Neural progenitor cell (in vitro differentiated cells): ENCODE data around the gene IDH3B. TPM values are rescaled to one million over a fixed set of nuclear protein-coding genes. Genes with fewer than 3 reads are reported as not detected.
"Not testable (repeated sequence)": the region's sequence is repeated elsewhere in the genome, so short reads cannot be mapped to it uniquely, and the experiment has no call there.

Source experiments
- DNase-seq: peaks from one replicate; pipeline ENCODE4 v3.0.0-alpha.2; 2016; ENCODE audit warnings: low spot score
- H2AFZ ChIP-seq: fragments of 200-600 bp; sonication (generic); replicated peaks from 2 replicates; pipeline ENCODE4 v1.6.1; 2016; ENCODE audit warnings: antibody characterized with exemption
- H3F3A ChIP-seq: fragments of 200-600 bp; sonication (generic); 2 replicates; pipeline ENCODE4 v1.6.1; 2016; ENCODE audit warnings: antibody characterized with exemption, low read depth
- H3K27ac ChIP-seq: fragments of 200-600 bp; sonication (generic); 2 replicates; pipeline ENCODE4 v1.5.1; 2016; ENCODE audit warnings: mild to moderate bottlenecking
- H3K27me3 ChIP-seq: fragments of 200-600 bp; sonication (generic); 2 replicates; pipeline ENCODE4 v1.6.1; 2016; ENCODE audit warnings: mild to moderate bottlenecking, moderate library complexity
- H3K36me3 ChIP-seq: fragments of 200-600 bp; sonication (generic); 2 replicates; pipeline ENCODE4 v1.5.1; 2016
- H3K4me1 ChIP-seq: fragments of 200-600 bp; sonication (generic); 2 replicates; pipeline ENCODE4 v1.6.1; 2016; ENCODE audit warnings: mixed run types
- H3K4me2 ChIP-seq: fragments of 200-600 bp; sonication (generic); 2 replicates; pipeline ENCODE4 v1.6.1; 2016
- H3K4me3 ChIP-seq: fragments of 200-600 bp; sonication (generic); 2 replicates; pipeline ENCODE4 v1.5.1; 2016
- H3K79me2 ChIP-seq: fragments of 200-600 bp; sonication (generic); 2 replicates; pipeline ENCODE4 v1.6.1; 2016; ENCODE audit warnings: low read depth
- H3K9ac ChIP-seq: fragments of 200-600 bp; sonication (generic); 2 replicates; pipeline ENCODE4 v1.6.1; 2016
- H3K9me3 ChIP-seq: fragments of 200-600 bp; sonication (generic); 2 replicates; pipeline ENCODE4 v1.5.1; 2016; ENCODE audit warnings: low read depth
- H4K20me1 ChIP-seq: fragments of 200-600 bp; sonication (generic); 2 replicates; pipeline ENCODE4 v1.6.1; 2016; ENCODE audit warnings: low read depth
- H3K27ac Mint-ChIP-seq: 3 replicates; pipeline ENCODE4 v1.8.0; 2021; ENCODE audit warnings: mixed read lengths
- H3K27me3 Mint-ChIP-seq: 2 replicates; pipeline ENCODE4 v1.8.0; 2022; ENCODE audit warnings: low read depth, mild to moderate bottlenecking, inconsistent platforms, moderate library complexity, mixed read lengths; ENCODE audit not compliant: insufficient read depth
- H3K36me3 Mint-ChIP-seq: 3 replicates; pipeline ENCODE4 v1.8.0; 2021; ENCODE audit warnings: mixed read lengths
- H3K4me1 Mint-ChIP-seq: 3 replicates; pipeline ENCODE4 v1.8.0; 2021; ENCODE audit warnings: mixed read lengths
- H3K4me3 Mint-ChIP-seq: 3 replicates; pipeline ENCODE4 v1.8.0; 2021; ENCODE audit warnings: mild to moderate bottlenecking, moderate library complexity, mixed read lengths
- H3K9me3 Mint-ChIP-seq: 3 replicates; pipeline ENCODE4 v1.8.0; 2020; ENCODE audit warnings: mixed read lengths
- EZH2 ChIP-seq: fragments of 200-600 bp; sonication (generic); IDR thresholded peaks from 2 replicates; pipeline ENCODE4 v1.6.1; 2017; ENCODE audit warnings: antibody characterized with exemption, mild to moderate bottlenecking, moderate library complexity
- EZH2phosphoT487 ChIP-seq: fragments of 200-600 bp; sonication (generic); IDR thresholded peaks from 2 replicates; pipeline ENCODE4 v1.6.1; 2017; ENCODE audit warnings: antibody characterized with exemption
- total RNA-seq: library from RNA; depleted of rRNA; stranded (reverse); fragments of >200 nt; gene quantifications from 2 replicates; pipeline ENCODE4 v1.2.3, GENCODE V29; 2015; ENCODE audit warnings: low replicate concordance
- TF ChIP-seq, protein P1 (sequence below): fragments of 200-600 bp; sonication (generic); IDR thresholded peaks from 2 replicates; pipeline ENCODE4 v1.5.1; 2017; ENCODE audit warnings: antibody characterized with exemption, mild to moderate bottlenecking

IDH3B gene
- total RNA-seq, 1 donor from 2014 or later = 94.3 TPM

DNA sequence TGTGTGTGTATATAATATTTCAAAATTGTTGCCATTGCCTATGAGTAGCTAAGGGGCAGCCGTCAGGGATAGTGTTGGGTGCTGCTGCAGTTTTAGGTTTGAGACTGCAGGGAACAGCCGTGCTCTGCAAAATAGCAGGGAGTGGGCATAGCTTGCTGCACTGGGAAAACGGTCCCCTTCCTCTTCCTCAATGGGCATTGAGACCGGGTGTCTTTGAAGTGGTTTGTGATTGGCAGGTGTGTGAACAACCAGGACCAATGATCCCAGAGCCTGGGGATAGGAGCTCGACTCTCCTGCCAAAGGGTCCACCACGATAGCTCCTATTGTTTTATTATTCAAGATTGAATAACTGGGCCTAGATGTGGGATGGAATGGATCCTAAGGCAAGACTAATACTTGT, 23.5 kb upstream of the IDH3B start:
- Histone ChIP-seq H3K36me3 (no peaks in the 10 kb centered on the region), H3K4me3 (no peak overlapping the region), H3K27me3 (peaks cover 98% of the 10 kb centered on the region), H3K79me2 (no peaks in the 10 kb centered on the region), H3F3A (peaks cover 6% of the 10 kb centered on the region), H4K20me1 (peaks cover 16% of the 10 kb centered on the region), H3K4me1 (no peaks in the 10 kb centered on the region), H3K9me3 (no peaks in the 10 kb centered on the region), H3K4me2 (no peak overlapping the region), H3K9ac (no peak overlapping the region), H2AFZ (no peak overlapping the region), H3K27ac (no peak overlapping the region)
- H3K36me3 Mint-ChIP-seq = peaks cover 4% of the 10 kb centered on the region
- H3K4me3 Mint-ChIP-seq = peak overlapping the region; percentile 38
- H3K9me3 Mint-ChIP-seq = peaks cover 3% of the 10 kb centered on the region
- TF ChIP-seq EZH2 (no peak), EZH2phosphoT487 (no peak)
- TF ChIP-seq, protein P1, sequence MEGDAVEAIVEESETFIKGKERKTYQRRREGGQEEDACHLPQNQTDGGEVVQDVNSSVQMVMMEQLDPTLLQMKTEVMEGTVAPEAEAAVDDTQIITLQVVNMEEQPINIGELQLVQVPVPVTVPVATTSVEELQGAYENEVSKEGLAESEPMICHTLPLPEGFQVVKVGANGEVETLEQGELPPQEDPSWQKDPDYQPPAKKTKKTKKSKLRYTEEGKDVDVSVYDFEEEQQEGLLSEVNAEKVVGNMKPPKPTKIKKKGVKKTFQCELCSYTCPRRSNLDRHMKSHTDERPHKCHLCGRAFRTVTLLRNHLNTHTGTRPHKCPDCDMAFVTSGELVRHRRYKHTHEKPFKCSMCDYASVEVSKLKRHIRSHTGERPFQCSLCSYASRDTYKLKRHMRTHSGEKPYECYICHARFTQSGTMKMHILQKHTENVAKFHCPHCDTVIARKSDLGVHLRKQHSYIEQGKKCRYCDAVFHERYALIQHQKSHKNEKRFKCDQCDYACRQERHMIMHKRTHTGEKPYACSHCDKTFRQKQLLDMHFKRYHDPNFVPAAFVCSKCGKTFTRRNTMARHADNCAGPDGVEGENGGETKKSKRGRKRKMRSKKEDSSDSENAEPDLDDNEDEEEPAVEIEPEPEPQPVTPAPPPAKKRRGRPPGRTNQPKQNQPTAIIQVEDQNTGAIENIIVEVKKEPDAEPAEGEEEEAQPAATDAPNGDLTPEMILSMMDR = no peak
- DNase-seq = no peak
- peaks cover 17% of the 10 kb centered on the region for H3K4me1 Mint-ChIP-seq
- H3K27ac Mint-ChIP-seq = no peak overlapping the region
- H3K27me3 Mint-ChIP-seq = peaks cover 39% of the 10 kb centered on the region

DNA sequence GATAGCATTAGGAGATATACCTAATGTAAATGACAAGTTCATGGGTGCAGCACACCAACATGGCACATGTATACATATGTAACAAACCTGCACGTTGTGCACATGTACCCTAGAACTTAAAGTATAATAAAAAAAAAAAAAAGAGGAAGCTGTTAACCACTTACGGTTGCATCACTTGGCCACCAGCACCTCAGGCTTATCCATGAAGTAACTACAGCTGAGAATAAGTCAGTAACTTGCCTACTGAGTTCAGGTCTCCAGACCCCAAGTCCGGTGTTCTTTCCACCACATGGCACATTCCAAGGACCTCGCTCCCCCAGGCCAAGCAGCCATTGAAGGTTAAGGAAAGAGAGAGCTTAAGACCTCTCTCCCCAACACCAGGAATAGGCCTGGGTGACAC, 20.8 kb upstream of the IDH3B start:
- H3F3A ChIP-seq, H3K4me3 ChIP-seq, DNase-seq, H3K36me3 ChIP-seq, H3K9ac ChIP-seq, H3K9me3 ChIP-seq, H3K36me3 Mint-ChIP-seq, H3K79me2 ChIP-seq, H3K27ac Mint-ChIP-seq, H3K4me3 Mint-ChIP-seq, H4K20me1 ChIP-seq, H3K4me1 Mint-ChIP-seq, H3K4me1 ChIP-seq, H3K4me2 ChIP-seq, H2AFZ ChIP-seq, H3K27ac ChIP-seq, H3K9me3 Mint-ChIP-seq: not testable (repeated sequence)
- H3K27me3 Mint-ChIP-seq = peaks cover 21% of the 10 kb centered on the region
- peaks cover 89% of the 10 kb centered on the region for H3K27me3 ChIP-seq

DNA sequence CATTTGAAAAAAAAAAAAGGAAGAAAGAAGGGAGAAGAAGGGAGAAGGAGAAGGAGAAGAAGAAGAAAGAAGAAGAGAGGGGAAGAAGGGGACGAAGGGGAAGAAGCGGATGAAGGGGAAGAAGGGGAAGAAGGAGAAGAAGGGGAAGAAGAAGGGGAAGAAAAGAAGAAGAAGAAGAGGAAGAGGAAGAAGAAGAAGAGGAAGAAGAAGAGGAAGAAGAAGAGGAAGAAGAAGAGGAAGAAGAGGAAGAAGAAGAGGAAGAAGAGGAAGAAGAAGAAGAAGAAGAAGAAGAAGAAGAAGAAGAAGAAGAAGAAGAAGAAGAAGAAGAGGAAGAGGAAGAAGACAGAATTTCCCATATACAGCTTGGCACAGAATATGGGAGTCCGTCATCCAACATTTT, 18.0 kb upstream of the IDH3B start:
- not testable (repeated sequence) for H3K9me3 Mint-ChIP-seq, H3K36me3 ChIP-seq, H3K4me1 Mint-ChIP-seq, H3K36me3 Mint-ChIP-seq, H3K79me2 ChIP-seq, H4K20me1 ChIP-seq, H3K9me3 ChIP-seq, H3K27ac ChIP-seq, DNase-seq, H3K4me3 Mint-ChIP-seq, H3K27ac Mint-ChIP-seq, H3K4me3 ChIP-seq, H3K9ac ChIP-seq, H3K4me2 ChIP-seq, H3F3A ChIP-seq, H2AFZ ChIP-seq, H3K27me3 Mint-ChIP-seq, H3K4me1 ChIP-seq
- H3K27me3 ChIP-seq = peaks cover 84% of the 10 kb centered on the region

DNA sequence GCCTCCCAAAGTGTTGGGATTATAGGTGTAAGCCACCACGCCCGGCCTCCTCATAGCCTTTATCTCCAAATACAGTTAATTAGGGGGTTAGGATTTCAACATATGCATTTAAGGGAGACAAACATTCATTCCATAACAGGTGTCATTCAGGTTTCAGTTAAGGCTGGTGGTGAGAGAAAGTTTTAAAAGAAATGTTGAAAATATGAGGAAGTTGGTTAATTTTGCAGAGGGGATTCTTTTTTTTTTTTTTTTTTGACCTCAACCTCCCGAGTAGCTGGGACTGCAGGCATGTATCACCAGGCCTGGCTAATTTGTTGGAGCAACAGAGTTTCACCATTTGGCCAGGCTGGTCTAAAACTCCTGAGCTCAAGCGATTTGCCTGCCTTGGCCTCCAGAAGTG, 16.0 kb upstream of the IDH3B start:
- Mint-ChIP-seq H3K27ac (no peak overlapping the region), H3K9me3 (no peaks in the 10 kb centered on the region), H3K27me3 (peaks cover 5% of the 10 kb centered on the region), H3K36me3 (no peaks in the 10 kb centered on the region), H3K4me3 (no peak overlapping the region), H3K4me1 (no peaks in the 10 kb centered on the region)
- H3K9me3 ChIP-seq = no peaks in the 10 kb centered on the region
- no peaks in the 10 kb centered on the region for H3K4me1 ChIP-seq
- TF ChIP-seq, protein P1 = no peak
- no peak for TF ChIP-seq EZH2phosphoT487
- no peak for TF ChIP-seq EZH2
- no peaks in the 10 kb centered on the region for H3K36me3 ChIP-seq
- no peaks in the 10 kb centered on the region for H3K79me2 ChIP-seq
- H3K4me3 ChIP-seq = no peak overlapping the region
- H4K20me1 ChIP-seq = no peaks in the 10 kb centered on the region
- DNase-seq = no peak
- no peak overlapping the region for H3K4me2 ChIP-seq
- H2AFZ ChIP-seq = no peak overlapping the region
- H3K27ac ChIP-seq = no peak overlapping the region
- no peak overlapping the region for H3K9ac ChIP-seq
- peaks cover 73% of the 10 kb centered on the region for H3K27me3 ChIP-seq
- no peaks in the 10 kb centered on the region for H3F3A ChIP-seq
